Left forelimb (tissue), 1 donor: ENCODE data around the gene SNX9.

ENCODE experiments used
- DNase-seq: peaks from one replicate; pipeline ENCODE4 v3.0.0-alpha.2; 2018; ENCODE audit warnings: low spot score

Gene SNX9

GRCh38 chr6:157804448-157805327 lies 18.4 kb upstream of the SNX9 start:
- DNase-seq: no peak

GRCh38 chr6:157806131-157806855 lies 16.8 kb upstream of the SNX9 start:
- no peak for DNase-seq

GRCh38 chr6:157806856-157807215 lies 16.2 kb upstream of the SNX9 start:
- no peak for DNase-seq

- DNase-seq: no peak
Measured at GRCh38 chr6:157808405-157808950, 14.6 kb upstream of the SNX9 start.

- DNase-seq: no peak
Measured at GRCh38 chr6:157809613-157810012, 13.4 kb upstream of the SNX9 start.

- DNase-seq: no peak
Measured at GRCh38 chr6:157811137-157811475, 11.9 kb upstream of the SNX9 start.

GRCh38 chr6:157811476-157812173 lies 11.4 kb upstream of the SNX9 start:
- no peak for DNase-seq

GRCh38 chr6:157812425-157813171 lies 10.4 kb upstream of the SNX9 start:
- DNase-seq: no peak

GRCh38 chr6:157813191-157813590 lies 9.9 kb upstream of the SNX9 start:
- no peak for DNase-seq

GRCh38 chr6:157813750-157814455 lies 9.1 kb upstream of the SNX9 start:
- DNase-seq: no peak

- no peak for DNase-seq
Measured at GRCh38 chr6:157814883-157815282, 8.2 kb upstream of the SNX9 start.

- DNase-seq: no peak
Measured at GRCh38 chr6:157821342-157822033, 1.6 kb upstream of the SNX9 start.

- DNase-seq: peak; percentile 74
Measured at GRCh38 chr6:157822245-157823000, 623 bp upstream of the SNX9 start.

GRCh38 chr6:157823528-157824370 lies 703 bp downstream of the SNX9 start:
- peak; percentile 78 for DNase-seq

- no peak for DNase-seq
Measured at GRCh38 chr6:157825243-157825904, 2.3 kb downstream of the SNX9 start.

GRCh38 chr6:157830354-157831017 lies 7.4 kb downstream of the SNX9 start:
- DNase-seq: no peak

GRCh38 chr6:157831018-157831369 lies 7.9 kb downstream of the SNX9 start:
- no peak for DNase-seq
